Endothelial cell (in vitro differentiated cells): Measurements from ENCODE around the gene B9D2. TPM values are rescaled to one million over a fixed set of nuclear protein-coding genes. Genes with fewer than 3 reads are reported as not detected.
A peak's percentile ranks its signal among the peaks of the same experiment; 100 is the strongest.

Experiments used
- DNase-seq: peaks from one replicate; pipeline ENCODE4 v3.0.0; 2021; ENCODE audit warnings: low spot score
- H3K27ac Mint-ChIP-seq: one replicate; pipeline ENCODE4 v1.8.0; 2021; ENCODE audit warnings: mixed read lengths, inconsistent platforms; ENCODE audit not compliant: unreplicated experiment
- H3K27me3 Mint-ChIP-seq: one replicate; pipeline ENCODE4 v1.8.0; 2021; ENCODE audit warnings: mild to moderate bottlenecking, moderate library complexity, mixed read lengths, inconsistent platforms; ENCODE audit not compliant: unreplicated experiment
- H3K36me3 Mint-ChIP-seq: one replicate; pipeline ENCODE4 v1.8.0; 2021; ENCODE audit warnings: mild to moderate bottlenecking, low read depth, mixed read lengths, inconsistent platforms; ENCODE audit not compliant: unreplicated experiment
- H3K4me1 Mint-ChIP-seq: one replicate; pipeline ENCODE4 v1.8.0; 2021; ENCODE audit warnings: mild to moderate bottlenecking, mixed read lengths, inconsistent platforms; ENCODE audit not compliant: unreplicated experiment
- H3K4me3 Mint-ChIP-seq: one replicate; pipeline ENCODE4 v1.8.0; 2021; ENCODE audit warnings: mild to moderate bottlenecking, mixed read lengths, inconsistent platforms; ENCODE audit not compliant: unreplicated experiment
- H3K9me3 Mint-ChIP-seq: one replicate; pipeline ENCODE4 v1.8.0; 2021; ENCODE audit warnings: mixed read lengths, inconsistent platforms; ENCODE audit not compliant: unreplicated experiment
- total RNA-seq: library from RNA; stranded (reverse); fragmentation: NEBNext Ultra II Directional; extraction: Animal tissue kit (Norgen Biotek cat#: 25700); gene quantifications from one replicate; pipeline ENCODE4 v1.2.1, GENCODE V29; 2021; ENCODE audit not compliant: unreplicated experiment
- TF ChIP-seq, protein P1 (sequence below): fragments of 200-600 bp; sonication (generic); IDR thresholded peaks from one replicate; pipeline ENCODE4 v1.5.0; 2021; ENCODE audit warnings: antibody characterized with exemption; ENCODE audit not compliant: unreplicated experiment

B9D2 gene
- total RNA-seq, 1 donor from 2014 or later = 6.8 TPM

GRCh38 chr19:41335467-41335866, 28.5 kb downstream of the B9D2 start:
- Mint-ChIP-seq H3K27ac (no peak overlapping the region), H3K27me3 (peaks cover 6% of the 10 kb centered on the region), H3K36me3 (peaks cover 39% of the 10 kb centered on the region), H3K4me3 (no peak overlapping the region), H3K4me1 (peaks cover 19% of the 10 kb centered on the region), H3K9me3 (no peaks in the 10 kb centered on the region)
- TF ChIP-seq, protein P1, sequence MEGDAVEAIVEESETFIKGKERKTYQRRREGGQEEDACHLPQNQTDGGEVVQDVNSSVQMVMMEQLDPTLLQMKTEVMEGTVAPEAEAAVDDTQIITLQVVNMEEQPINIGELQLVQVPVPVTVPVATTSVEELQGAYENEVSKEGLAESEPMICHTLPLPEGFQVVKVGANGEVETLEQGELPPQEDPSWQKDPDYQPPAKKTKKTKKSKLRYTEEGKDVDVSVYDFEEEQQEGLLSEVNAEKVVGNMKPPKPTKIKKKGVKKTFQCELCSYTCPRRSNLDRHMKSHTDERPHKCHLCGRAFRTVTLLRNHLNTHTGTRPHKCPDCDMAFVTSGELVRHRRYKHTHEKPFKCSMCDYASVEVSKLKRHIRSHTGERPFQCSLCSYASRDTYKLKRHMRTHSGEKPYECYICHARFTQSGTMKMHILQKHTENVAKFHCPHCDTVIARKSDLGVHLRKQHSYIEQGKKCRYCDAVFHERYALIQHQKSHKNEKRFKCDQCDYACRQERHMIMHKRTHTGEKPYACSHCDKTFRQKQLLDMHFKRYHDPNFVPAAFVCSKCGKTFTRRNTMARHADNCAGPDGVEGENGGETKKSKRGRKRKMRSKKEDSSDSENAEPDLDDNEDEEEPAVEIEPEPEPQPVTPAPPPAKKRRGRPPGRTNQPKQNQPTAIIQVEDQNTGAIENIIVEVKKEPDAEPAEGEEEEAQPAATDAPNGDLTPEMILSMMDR = no peak
- DNase-seq = no peak

- H3K9me3 Mint-ChIP-seq = no peaks in the 10 kb centered on the region
- peak overlapping the region; percentile 77 for H3K27ac Mint-ChIP-seq
- TF ChIP-seq, protein P1 = no peak
- H3K36me3 Mint-ChIP-seq = peaks cover 39% of the 10 kb centered on the region
- DNase-seq = no peak
- peaks cover 6% of the 10 kb centered on the region for H3K27me3 Mint-ChIP-seq
- peak overlapping the region; percentile 51 for H3K4me3 Mint-ChIP-seq
- H3K4me1 Mint-ChIP-seq = peaks cover 20% of the 10 kb centered on the region
These were observed 29.2 kb downstream of the B9D2 start for GRCh38 chr19:41334793-41335192.

DNA sequence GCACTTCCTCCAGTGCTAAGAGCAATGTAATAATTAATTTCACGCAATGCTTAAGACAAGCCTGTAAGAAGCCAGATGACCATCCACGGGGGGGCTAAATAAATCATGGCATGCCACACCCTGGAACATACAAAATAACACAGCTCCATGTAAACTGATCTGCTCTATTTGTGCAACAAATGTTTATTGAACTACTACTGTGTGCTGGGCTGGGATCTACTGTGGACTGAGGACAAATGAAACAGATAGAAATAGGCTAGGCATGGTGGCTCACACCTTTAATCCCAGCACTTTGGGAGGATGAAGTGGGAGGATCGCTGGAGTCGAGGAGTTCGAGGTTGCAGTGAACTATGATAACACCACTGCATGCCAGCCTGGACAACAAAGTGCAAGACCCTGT, 31.5 kb downstream of the B9D2 start:
- Mint-ChIP-seq H3K4me1 (peaks cover 35% of the 10 kb centered on the region), H3K27ac (peak overlapping the region; percentile 59), H3K4me3 (peak overlapping the region; percentile 68), H3K36me3 (peaks cover 48% of the 10 kb centered on the region), H3K27me3 (peaks cover 15% of the 10 kb centered on the region), H3K9me3 (no peaks in the 10 kb centered on the region)
- no peak for DNase-seq
- TF ChIP-seq, protein P1 = no peak

DNA sequence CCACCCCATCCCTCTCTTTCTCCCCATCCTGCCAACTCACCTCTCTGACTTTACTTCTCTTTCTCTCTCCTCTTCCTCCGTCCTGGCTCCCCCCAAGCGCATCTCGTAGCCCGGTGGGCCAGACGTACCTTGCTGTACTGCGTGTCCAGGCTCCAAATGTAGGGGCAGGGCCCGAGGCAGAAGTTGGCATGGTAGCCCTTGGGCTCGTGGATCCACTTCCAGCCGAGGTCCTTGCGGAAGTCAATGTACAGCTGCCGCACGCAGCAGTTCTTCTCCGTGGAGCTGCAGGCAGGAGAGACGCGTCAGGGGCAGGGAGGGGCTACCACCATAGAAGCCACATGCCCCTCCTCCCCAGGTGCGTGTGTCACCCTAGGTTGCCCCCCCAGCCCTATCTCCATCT, 31.9 kb downstream of the B9D2 start:
- H3K4me3 Mint-ChIP-seq = no peak overlapping the region
- H3K9me3 Mint-ChIP-seq = no peaks in the 10 kb centered on the region
- DNase-seq = no peak
- peaks cover 17% of the 10 kb centered on the region for H3K27me3 Mint-ChIP-seq
- no peak overlapping the region for H3K27ac Mint-ChIP-seq
- TF ChIP-seq, protein P1 = no peak
- peaks cover 48% of the 10 kb centered on the region for H3K36me3 Mint-ChIP-seq
- peaks cover 38% of the 10 kb centered on the region for H3K4me1 Mint-ChIP-seq

- TF ChIP-seq, protein P1 = no peak
- H3K4me1 Mint-ChIP-seq = peaks cover 47% of the 10 kb centered on the region
- H3K36me3 Mint-ChIP-seq = peaks cover 56% of the 10 kb centered on the region
- no peak overlapping the region for H3K27ac Mint-ChIP-seq
- no peaks in the 10 kb centered on the region for H3K9me3 Mint-ChIP-seq
- H3K4me3 Mint-ChIP-seq = peak overlapping the region; percentile 73
- H3K27me3 Mint-ChIP-seq = peaks cover 25% of the 10 kb centered on the region
- no peak for DNase-seq
These were observed 32.8 kb downstream of the B9D2 start for GRCh38 chr19:41330946-41331678.
